ENCODE results near the gene ASIC3.

Gene ASIC3

GRCh38 chr7:151087245-151088018 is 39.1 kb downstream of the ASIC3 start:
- DNase-seq: peak; percentile 31 to 75 (median 73)

- peak in 1 of 3 experiments; percentile 45 for DNase-seq
Observed at GRCh38 chr7:151088019-151088855, 39.9 kb downstream of the ASIC3 start.

- no peak for DNase-seq
Observed at GRCh38 chr7:151088856-151089699, 40.7 kb downstream of the ASIC3 start.

- DNase-seq: no peak
Observed at GRCh38 chr7:151089893-151090730, 41.8 kb downstream of the ASIC3 start.

GRCh38 chr7:151091003-151091402 is 42.7 kb downstream of the ASIC3 start:
- DNase-seq: no peak

- no peak for DNase-seq
Observed at GRCh38 chr7:151091431-151091830, 43.1 kb downstream of the ASIC3 start.

- DNase-seq: no peak
Observed at GRCh38 chr7:151091988-151092387, 43.7 kb downstream of the ASIC3 start.

- DNase-seq: no peak
Observed at GRCh38 chr7:151093748-151094147, 45.4 kb downstream of the ASIC3 start.

- no peak for DNase-seq
Observed at GRCh38 chr7:151094675-151095074, 46.3 kb downstream of the ASIC3 start.

GRCh38 chr7:151095123-151095797 is 46.9 kb downstream of the ASIC3 start:
- DNase-seq: no peak

- DNase-seq: no peak
Observed at GRCh38 chr7:151095828-151096475, 47.6 kb downstream of the ASIC3 start.

- no peak for DNase-seq
Observed at GRCh38 chr7:151099486-151100211, 51.3 kb downstream of the ASIC3 start.

- DNase-seq: no peak
Observed at GRCh38 chr7:151100921-151101320, 52.6 kb downstream of the ASIC3 start.

GRCh38 chr7:151101621-151102396 is 53.5 kb downstream of the ASIC3 start:
- no peak for DNase-seq
